ENCODE results near the gene LILRA6.
"Not testable (repeated sequence)": the region's sequence is repeated elsewhere in the genome, so short reads cannot be mapped to it uniquely, and the experiment has no call there.

DNA sequence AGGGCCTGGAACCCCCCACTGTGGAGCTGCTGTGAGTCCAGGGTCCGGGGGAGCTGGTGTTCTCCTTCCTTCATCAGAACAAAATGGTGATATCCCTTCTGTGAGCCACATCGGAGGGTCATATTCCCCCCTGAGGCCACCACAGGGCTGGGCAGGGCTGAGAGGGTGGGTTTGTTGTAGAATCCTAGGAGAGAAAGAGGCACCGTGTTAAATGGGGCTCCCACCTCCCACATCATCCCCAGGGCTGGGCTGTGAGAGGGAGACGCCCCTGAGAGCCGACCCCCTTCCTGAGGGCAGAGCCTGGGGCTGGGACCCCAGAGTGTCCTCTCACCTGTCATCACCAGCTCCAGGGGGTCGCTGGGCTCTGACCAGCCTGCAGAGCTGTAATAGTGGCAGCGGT is 20.6 kb downstream of the LILRA6 start:
- TF ChIP-seq EZH2 (IDR thresholded peaks at IDR 0.05); POLR2A (IDR thresholded peaks at IDR 0.05; ENCODE audit: borderline replicate concordance, extremely low read depth, insufficient read depth, insufficient read length); POLR2AphosphoS5 (IDR thresholded peaks at IDR 0.05; ENCODE audit: low read depth, low read length); ZNF274 (IDR thresholded peaks at IDR 0.05; ENCODE audit: low read depth, low read length); YY1 (IDR thresholded peaks at IDR 0.05; ENCODE audit: extremely low read depth, insufficient replicate concordance, low read depth, low read length): not testable (repeated sequence)
- TF ChIP-seq, protein P1, sequence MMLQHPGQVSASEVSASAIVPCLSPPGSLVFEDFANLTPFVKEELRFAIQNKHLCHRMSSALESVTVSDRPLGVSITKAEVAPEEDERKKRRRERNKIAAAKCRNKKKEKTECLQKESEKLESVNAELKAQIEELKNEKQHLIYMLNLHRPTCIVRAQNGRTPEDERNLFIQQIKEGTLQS (IDR thresholded peaks at IDR 0.05): not testable (repeated sequence)
- TF ChIP-seq, protein P2, sequence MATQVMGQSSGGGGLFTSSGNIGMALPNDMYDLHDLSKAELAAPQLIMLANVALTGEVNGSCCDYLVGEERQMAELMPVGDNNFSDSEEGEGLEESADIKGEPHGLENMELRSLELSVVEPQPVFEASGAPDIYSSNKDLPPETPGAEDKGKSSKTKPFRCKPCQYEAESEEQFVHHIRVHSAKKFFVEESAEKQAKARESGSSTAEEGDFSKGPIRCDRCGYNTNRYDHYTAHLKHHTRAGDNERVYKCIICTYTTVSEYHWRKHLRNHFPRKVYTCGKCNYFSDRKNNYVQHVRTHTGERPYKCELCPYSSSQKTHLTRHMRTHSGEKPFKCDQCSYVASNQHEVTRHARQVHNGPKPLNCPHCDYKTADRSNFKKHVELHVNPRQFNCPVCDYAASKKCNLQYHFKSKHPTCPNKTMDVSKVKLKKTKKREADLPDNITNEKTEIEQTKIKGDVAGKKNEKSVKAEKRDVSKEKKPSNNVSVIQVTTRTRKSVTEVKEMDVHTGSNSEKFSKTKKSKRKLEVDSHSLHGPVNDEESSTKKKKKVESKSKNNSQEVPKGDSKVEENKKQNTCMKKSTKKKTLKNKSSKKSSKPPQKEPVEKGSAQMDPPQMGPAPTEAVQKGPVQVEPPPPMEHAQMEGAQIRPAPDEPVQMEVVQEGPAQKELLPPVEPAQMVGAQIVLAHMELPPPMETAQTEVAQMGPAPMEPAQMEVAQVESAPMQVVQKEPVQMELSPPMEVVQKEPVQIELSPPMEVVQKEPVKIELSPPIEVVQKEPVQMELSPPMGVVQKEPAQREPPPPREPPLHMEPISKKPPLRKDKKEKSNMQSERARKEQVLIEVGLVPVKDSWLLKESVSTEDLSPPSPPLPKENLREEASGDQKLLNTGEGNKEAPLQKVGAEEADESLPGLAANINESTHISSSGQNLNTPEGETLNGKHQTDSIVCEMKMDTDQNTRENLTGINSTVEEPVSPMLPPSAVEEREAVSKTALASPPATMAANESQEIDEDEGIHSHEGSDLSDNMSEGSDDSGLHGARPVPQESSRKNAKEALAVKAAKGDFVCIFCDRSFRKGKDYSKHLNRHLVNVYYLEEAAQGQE (IDR thresholded peaks at IDR 0.05; ENCODE audit: low read depth): not testable (repeated sequence)
- TF ChIP-seq, protein P3, sequence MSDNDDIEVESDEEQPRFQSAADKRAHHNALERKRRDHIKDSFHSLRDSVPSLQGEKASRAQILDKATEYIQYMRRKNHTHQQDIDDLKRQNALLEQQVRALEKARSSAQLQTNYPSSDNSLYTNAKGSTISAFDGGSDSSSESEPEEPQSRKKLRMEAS (IDR thresholded peaks at IDR 0.05): not testable (repeated sequence)

Measured in HCT116 (cell line).